Left lung (tissue), 10 donors: Measurements from ENCODE around the gene ZNF608. TPM values are rescaled to one million over a fixed set of nuclear protein-coding genes. Genes with fewer than 3 reads are reported as not detected.

Experiments
- ATAC-seq: fragments of 200-7000 bp; cut with Tn5 transposase; one replicate; pipeline ENCODE4 v1.9.1; 2020; ENCODE audit warnings: moderate library complexity
- DNase-seq, 4 donors: peaks; one replicate each; pipeline ENCODE4 v3.0.0-alpha.2; 2013 to 2020
- H3K27ac ChIP-seq, 2 donors: fragments of 200-600 bp; sonication (generic) in 1 of 2; one replicate each; pipeline versions ENCODE4 v1.5.0 to v1.8.0; 2020 to 2021
- H3K27me3 ChIP-seq, 2 donors: fragments of 200-600 bp; sonication (generic) in 1 of 2; one replicate each; pipeline versions ENCODE4 v1.5.0 to v1.8.0; 2020 to 2021
- H3K36me3 ChIP-seq, 2 donors: fragments of 200-600 bp; sonication (generic) in 1 of 2; one replicate each; pipeline versions ENCODE4 v1.5.0 to v1.8.0; 2020 to 2021
- H3K4me1 ChIP-seq, 2 donors: fragments of 200-600 bp; one replicate each; pipeline ENCODE4 v1.8.0; 2021
- H3K4me3 ChIP-seq, 2 donors: fragments of 200-600 bp; sonication (generic) in 1 of 2; one replicate each; pipeline versions ENCODE4 v1.5.0 to v1.8.0; 2020 to 2021; ENCODE audit warnings: mild to moderate bottlenecking in 1 of 2
- H3K9me3 ChIP-seq, 2 donors: fragments of 200-600 bp; sonication (generic) in 1 of 2; one replicate each; pipeline versions ENCODE4 v1.5.0 to v1.8.0; 2020 to 2021
- intact Hi-C, 2 donors: fragments of 100-400 bp; cut with DNase I; formaldehyde crosslinking; loops; one replicate each; pipeline versions ENCODE4 v1.11.2 to v1.14.2; 2022
- polyA plus RNA-seq, 6 donors: library from polyadenylated mRNA; unstranded; fragments of 120-200 nt; gene quantifications; one replicate each; pipeline ENCODE4 v1.2.1, GENCODE V29; 2013; ENCODE audit not compliant: insufficient read length in 6 of 6
- total RNA-seq, 2 donors: library from RNA; stranded (reverse); fragmentation: NEBNext Ultra II Directional; extraction: Animal tissue kit (Norgen Biotek cat#: 25700); gene quantifications; one replicate each; pipeline ENCODE4 v1.2.1, GENCODE V29; 2021
- TF ChIP-seq, protein P1 (sequence below), 2 donors: fragments of 200-600 bp; sonication (generic) in 1 of 2; IDR thresholded peaks; one replicate each; pipeline versions ENCODE4 v1.5.0 to v1.8.0; 2021; ENCODE audit warnings: antibody characterized with exemption in 2 of 2
- donor health status: DM: no; HTN: yes; CAD: no.
- donor health status: DM: no; HTN: no; CAD: no.

ZNF608 gene
- total and polyA plus RNA-seq, 8 donors: 21.9 to 109 (median 96.6) TPM

DNA sequence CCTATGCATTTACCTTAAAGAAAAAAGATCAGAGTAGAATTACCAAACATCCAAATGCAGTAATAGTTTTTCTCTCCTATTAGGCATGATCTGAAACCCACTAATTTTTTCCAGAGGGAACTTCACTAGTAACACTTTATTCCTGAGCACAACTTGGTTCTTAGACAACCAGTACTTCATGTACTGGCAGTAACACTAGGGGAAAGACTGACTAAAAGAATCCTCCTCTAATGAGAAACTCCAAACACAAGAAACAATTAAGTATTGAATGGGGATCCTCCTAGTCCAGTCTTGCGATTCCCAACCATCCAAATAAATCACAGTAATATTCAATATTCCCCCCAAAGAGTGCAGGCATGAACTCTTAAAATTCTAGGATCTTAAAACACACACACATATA lies 48.9 kb downstream of the ZNF608 start:
- intact Hi-C loops: no loop called here
- TF ChIP-seq, protein P1, sequence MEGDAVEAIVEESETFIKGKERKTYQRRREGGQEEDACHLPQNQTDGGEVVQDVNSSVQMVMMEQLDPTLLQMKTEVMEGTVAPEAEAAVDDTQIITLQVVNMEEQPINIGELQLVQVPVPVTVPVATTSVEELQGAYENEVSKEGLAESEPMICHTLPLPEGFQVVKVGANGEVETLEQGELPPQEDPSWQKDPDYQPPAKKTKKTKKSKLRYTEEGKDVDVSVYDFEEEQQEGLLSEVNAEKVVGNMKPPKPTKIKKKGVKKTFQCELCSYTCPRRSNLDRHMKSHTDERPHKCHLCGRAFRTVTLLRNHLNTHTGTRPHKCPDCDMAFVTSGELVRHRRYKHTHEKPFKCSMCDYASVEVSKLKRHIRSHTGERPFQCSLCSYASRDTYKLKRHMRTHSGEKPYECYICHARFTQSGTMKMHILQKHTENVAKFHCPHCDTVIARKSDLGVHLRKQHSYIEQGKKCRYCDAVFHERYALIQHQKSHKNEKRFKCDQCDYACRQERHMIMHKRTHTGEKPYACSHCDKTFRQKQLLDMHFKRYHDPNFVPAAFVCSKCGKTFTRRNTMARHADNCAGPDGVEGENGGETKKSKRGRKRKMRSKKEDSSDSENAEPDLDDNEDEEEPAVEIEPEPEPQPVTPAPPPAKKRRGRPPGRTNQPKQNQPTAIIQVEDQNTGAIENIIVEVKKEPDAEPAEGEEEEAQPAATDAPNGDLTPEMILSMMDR (IDR thresholded peaks at IDR 0.05): no peak
- Histone ChIP-seq H3K9me3 (no peaks in the 10 kb centered on the region), H3K4me3 (no peak overlapping the region), H3K36me3 (no peaks in the 10 kb centered on the region), H3K27ac (peak overlapping the region in 1 of 2 donors; percentile 80), H3K4me1 (peaks cover 17 to 30% of the 10 kb centered on the region in 2 donors), H3K27me3 (no peaks in the 10 kb centered on the region)
- DNase-seq (no peak), ATAC-seq (peak; percentile 21)

DNA sequence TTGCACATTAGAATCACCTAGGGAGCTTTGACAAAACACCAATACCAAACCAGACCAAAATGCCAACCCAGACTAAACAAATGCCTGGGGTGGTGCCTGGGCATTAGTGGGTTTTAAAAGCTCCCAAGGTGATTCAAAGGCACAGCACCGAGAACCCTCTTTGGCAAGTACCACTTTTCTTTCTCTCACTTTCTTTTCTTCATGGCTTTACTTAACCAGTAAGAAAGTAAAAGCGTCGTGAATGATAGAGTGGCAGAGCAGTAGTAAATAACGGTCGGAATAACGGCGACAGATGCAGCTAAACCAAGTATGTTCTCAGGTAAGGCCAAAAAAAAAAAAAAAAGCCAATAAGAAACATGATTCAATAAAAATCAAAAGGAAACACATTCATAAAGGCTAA lies 49.5 kb downstream of the ZNF608 start:
- intact Hi-C loops: no loop called here
- peak overlapping the region in 1 of 2 donors; percentile 80 for H3K27ac ChIP-seq
- ATAC-seq (no peak), DNase-seq (no peak)
- no peak overlapping the region for H3K4me3 ChIP-seq
- no peaks in the 10 kb centered on the region for H3K9me3 ChIP-seq
- no peaks in the 10 kb centered on the region for H3K36me3 ChIP-seq
- TF ChIP-seq, protein P1 (IDR thresholded peaks at IDR 0.05): no peak
- H3K4me1 ChIP-seq: peaks cover 11 to 30% of the 10 kb centered on the region in 2 donors
- no peaks in the 10 kb centered on the region for H3K27me3 ChIP-seq
